HG03354 (cell line): Measurements from ENCODE around the gene REC8.

ENCODE experiments used
- ATAC-seq: cut with Tn5 transposase; IDR thresholded peaks from one replicate; pipeline ENCODE4 v1.9.1; 2021; ENCODE audit warnings: mild to moderate bottlenecking; ENCODE audit not compliant: unreplicated experiment, poor library complexity, severe bottlenecking

The REC8 gene

DNA sequence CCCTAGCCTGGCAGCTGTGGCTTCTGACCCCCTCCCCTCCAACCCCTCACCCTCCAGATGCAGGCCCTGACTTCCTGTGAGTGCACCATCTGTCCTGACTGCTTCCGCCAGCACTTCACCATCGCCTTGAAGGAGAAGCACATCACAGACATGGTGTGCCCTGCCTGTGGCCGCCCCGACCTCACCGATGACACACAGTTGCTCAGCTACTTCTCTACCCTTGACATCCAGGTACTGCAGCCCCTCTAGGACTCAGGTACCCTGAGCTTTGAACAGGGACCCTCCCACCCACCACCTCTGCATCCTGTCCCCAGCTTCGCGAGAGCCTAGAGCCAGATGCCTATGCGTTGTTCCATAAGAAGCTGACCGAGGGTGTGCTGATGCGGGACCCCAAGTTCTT lies 16.8 kb upstream of the REC8 start:
- ATAC-seq, result no peak

- no peak for ATAC-seq
Observed at GRCh38 chr14:24156840-24157239, 15.0 kb upstream of the REC8 start.

GRCh38 chr14:24157331-24157730 lies 14.5 kb upstream of the REC8 start:
- ATAC-seq, result no peak

DNA sequence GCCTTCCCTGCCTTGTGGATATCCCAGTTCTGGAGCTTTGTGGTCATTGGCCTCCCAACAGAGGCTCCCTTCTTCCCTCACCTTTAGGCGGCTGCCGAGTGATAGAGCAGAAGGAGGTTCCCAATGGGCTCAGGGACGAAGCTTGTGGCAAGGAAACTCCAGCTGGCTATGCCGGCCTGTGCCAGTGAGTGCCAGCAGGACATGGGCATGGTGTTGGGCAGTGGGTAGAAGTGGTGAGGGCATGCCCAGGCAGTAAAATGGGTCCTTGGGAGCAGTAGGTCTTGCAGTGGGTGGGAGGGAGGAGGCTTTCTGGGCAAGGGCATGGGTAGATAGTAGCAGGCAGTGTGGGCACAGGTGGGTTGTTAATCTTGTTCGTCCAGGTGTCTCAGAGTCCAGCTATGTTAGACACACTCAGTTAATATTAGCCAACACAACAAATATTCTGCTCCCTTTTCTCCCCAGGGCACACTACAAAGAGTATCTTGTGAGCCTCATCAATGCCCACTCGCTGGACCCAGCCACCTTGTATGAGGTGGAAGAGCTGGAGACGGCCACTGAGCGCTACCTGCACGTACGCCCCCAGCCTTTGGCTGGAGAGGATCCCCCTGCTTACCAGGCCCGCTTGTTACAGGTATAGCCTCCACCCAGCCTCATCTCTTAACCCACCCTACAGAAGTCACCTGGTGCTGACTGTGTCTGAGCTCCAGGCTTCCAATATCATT lies 11.9 kb upstream of the REC8 start:
- ATAC-seq, result no peak

GRCh38 chr14:24160499-24160849 lies 11.4 kb upstream of the REC8 start:
- ATAC-seq, result no peak

- ATAC-seq, result peak; percentile 87
Observed at GRCh38 chr14:24160850-24161804, 10.8 kb upstream of the REC8 start, which contains the start of gene IRF9. IRF9 (plus strand) TSS chr14:24161265; CDS start chr14:24162145, 880 bp downstream.

DNA sequence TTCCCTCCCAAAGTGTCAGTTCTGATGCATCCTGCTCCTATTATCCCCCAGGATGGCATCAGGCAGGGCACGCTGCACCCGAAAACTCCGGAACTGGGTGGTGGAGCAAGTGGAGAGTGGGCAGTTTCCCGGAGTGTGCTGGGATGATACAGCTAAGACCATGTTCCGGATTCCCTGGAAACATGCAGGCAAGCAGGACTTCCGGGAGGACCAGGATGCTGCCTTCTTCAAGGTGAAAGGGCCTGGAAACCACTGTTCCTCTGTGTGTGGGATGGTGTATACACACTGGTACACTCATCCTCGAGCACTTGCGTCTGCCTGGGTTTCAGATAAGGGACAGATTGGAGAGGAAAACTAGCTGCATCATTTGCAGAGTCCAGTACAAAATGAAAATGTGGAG lies 9.8 kb upstream of the REC8 start:
- ATAC-seq, result no peak

- ATAC-seq, result no peak
Observed at GRCh38 chr14:24164518-24164991, 7.3 kb upstream of the REC8 start.

GRCh38 chr14:24165785-24166184 lies 6.1 kb upstream of the REC8 start:
- no peak for ATAC-seq

GRCh38 chr14:24167469-24168114 lies 4.3 kb upstream of the REC8 start:
- no peak for ATAC-seq

- ATAC-seq, result no peak
Observed at GRCh38 chr14:24172261-24172860, 481 bp downstream of the REC8 start.

- no peak for ATAC-seq
Observed at GRCh38 chr14:24172871-24173281, 996 bp downstream of the REC8 start.

- ATAC-seq, result no peak
Observed at GRCh38 chr14:24176599-24176998, 4.7 kb downstream of the REC8 start.

- ATAC-seq, result no peak
Observed at GRCh38 chr14:24177041-24177825, 5.4 kb downstream of the REC8 start.

- ATAC-seq, result no peak
Observed at GRCh38 chr14:24177891-24178290, 6.0 kb downstream of the REC8 start.

DNA sequence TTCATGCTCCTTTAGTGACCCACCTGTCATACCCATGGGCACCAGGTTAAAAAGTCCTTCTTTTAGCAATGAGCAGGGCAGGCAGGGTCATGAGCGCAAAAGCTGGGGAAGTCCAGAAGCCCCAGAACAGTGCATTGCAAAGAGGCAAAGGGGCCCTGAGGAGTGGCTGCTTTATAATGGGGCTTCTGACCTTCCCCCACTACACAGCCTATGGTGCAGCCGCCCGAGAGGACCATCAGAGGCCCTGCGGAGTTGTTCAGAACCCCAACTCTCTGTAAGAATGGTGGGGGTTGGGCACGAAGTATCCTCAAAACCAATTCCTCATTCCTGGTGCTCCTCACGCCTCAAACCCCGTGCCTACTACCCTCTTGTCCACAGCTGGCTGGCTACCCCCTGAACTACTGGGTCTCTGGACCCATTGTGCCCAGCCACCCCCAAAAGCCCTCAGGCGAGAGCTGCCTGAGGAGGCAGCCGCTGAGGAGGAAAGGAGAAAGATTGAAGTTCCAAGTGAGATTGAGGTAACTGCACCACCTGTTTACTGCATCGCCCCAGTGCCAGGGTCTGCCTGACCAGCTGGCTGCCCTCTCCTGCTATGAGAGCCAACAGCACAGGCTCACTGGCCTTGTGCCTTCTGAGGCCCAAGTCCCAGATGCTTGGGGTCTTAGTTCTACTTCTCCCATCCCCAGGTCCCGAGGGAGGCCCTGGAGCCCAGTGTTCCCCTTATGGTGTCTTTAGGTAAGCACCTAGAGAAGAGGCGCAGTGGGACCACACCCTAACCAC lies 6.7 kb downstream of the REC8 start:
- ATAC-seq, result no peak

DNA sequence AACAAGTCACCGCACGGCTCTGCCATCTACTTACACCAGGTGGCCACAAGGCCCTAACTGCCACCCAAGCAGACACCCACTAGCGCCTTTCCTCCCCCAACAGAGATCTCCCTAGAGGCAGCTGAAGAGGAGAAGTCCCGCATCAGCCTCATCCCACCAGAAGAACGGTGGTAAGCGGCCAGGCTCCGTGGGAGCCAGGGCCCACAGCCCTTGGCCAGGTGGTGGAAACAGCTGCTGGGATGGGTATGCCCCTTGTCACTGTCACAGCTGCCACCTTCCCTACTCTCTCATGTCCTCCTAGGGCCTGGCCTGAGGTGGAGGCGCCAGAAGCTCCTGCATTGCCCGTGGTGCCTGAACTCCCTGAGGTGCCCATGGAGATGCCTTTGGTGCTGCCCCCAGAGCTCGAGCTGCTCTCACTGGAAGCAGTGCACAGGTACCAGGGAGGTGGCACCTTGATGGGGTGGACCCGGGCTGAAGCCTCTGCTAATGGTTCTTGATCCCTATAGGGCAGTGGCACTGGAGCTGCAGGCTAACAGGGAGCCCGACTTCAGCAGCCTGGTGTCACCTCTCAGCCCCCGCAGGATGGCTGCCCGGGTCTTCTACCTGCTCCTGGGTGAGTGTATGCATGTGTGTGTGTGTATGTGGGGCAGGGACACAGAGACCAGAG lies 7.5 kb downstream of the REC8 start:
- ATAC-seq, result no peak
